ENCODE data around the gene SETD2.

- TF ChIP-seq CTCF (IDR thresholded peaks at IDR 0.05): no peak
- no peak for TF ChIP-seq POLR2A (IDR thresholded peaks at IDR 0.05)
These were observed 171.7 kb downstream of the SETD2 start for GRCh38 chr3:46992231-46992630.

Measured in right lobe of liver (tissue), 4 donors.